ENCODE data around the gene RASAL3.

The RASAL3 gene

GRCh38 chr19:15436012-15436825 lies 28.1 kb downstream of the RASAL3 start:
- DNase-seq (ENCODE audit: low read depth in 1 of 2, low spot score in 1 of 2), result no peak

GRCh38 chr19:15433519-15434069 lies 30.8 kb downstream of the RASAL3 start:
- no peak for DNase-seq (ENCODE audit: low read depth in 1 of 2, low spot score in 1 of 2)

GRCh38 chr19:15432629-15433518 lies 31.5 kb downstream of the RASAL3 start:
- peak; percentile 88 to 94 for DNase-seq (ENCODE audit: low read depth in 1 of 2, low spot score in 1 of 2)

GRCh38 chr19:15432018-15432494 lies 32.3 kb downstream of the RASAL3 start:
- DNase-seq (ENCODE audit: low read depth in 1 of 2, low spot score in 1 of 2), result no peak

GRCh38 chr19:15431396-15432017 lies 32.8 kb downstream of the RASAL3 start:
- DNase-seq (ENCODE audit: low read depth in 1 of 2, low spot score in 1 of 2), result no peak

GRCh38 chr19:15430526-15431120 lies 33.7 kb downstream of the RASAL3 start:
- no peak for DNase-seq (ENCODE audit: low read depth in 1 of 2, low spot score in 1 of 2)

- no peak for DNase-seq (ENCODE audit: low read depth in 1 of 2, low spot score in 1 of 2)
These were observed 34.4 kb downstream of the RASAL3 start for GRCh38 chr19:15429825-15430467.

GRCh38 chr19:15428956-15429824 lies 35.2 kb downstream of the RASAL3 start:
- no peak for DNase-seq (ENCODE audit: low read depth in 1 of 2, low spot score in 1 of 2)

- no peak for DNase-seq (ENCODE audit: low read depth in 1 of 2, low spot score in 1 of 2)
These were observed 36.3 kb downstream of the RASAL3 start for GRCh38 chr19:15427991-15428471.

- DNase-seq (ENCODE audit: low read depth in 1 of 2, low spot score in 1 of 2), result no peak
These were observed 37.0 kb downstream of the RASAL3 start for GRCh38 chr19:15427350-15427700.

GRCh38 chr19:15426485-15427349 lies 37.6 kb downstream of the RASAL3 start:
- no peak for DNase-seq (ENCODE audit: low read depth in 1 of 2, low spot score in 1 of 2)

- DNase-seq (ENCODE audit: low read depth in 1 of 2, low spot score in 1 of 2), result no peak
These were observed 38.9 kb downstream of the RASAL3 start for GRCh38 chr19:15425321-15425950.

- DNase-seq (ENCODE audit: low read depth in 1 of 2, low spot score in 1 of 2), result no peak
These were observed 39.6 kb downstream of the RASAL3 start for GRCh38 chr19:15424692-15425272.

- no peak for DNase-seq (ENCODE audit: low read depth in 1 of 2, low spot score in 1 of 2)
These were observed 40.2 kb downstream of the RASAL3 start for GRCh38 chr19:15424121-15424520.

- DNase-seq (ENCODE audit: low read depth in 1 of 2, low spot score in 1 of 2), result no peak
These were observed 41.2 kb downstream of the RASAL3 start for GRCh38 chr19:15423130-15423529.

GRCh38 chr19:15422296-15423075 lies 41.9 kb downstream of the RASAL3 start:
- DNase-seq (ENCODE audit: low read depth in 1 of 2, low spot score in 1 of 2), result no peak

Measured in stimulated activated CD4-positive, alpha-beta T cell treated with anti-CD3 and anti-CD28 coated beads, Interleukin-15, amount 100 ng/mL, for 1 hour (primary cell).